Liver (tissue), 9 donors: ENCODE data around the gene TMEM131. TPM values are rescaled to one million over a fixed set of nuclear protein-coding genes. Genes with fewer than 3 reads are reported as not detected.

Source experiments
- DNase-seq: peaks from one replicate; pipeline ENCODE4 v3.0.0-alpha.2; 2017; ENCODE audit warnings: low spot score
- H3K27ac ChIP-seq, 2 donors: one replicate each; pipeline ENCODE4 v1.7.0; 2013; ENCODE audit warnings: inconsistent platforms in 2 of 2, low read length in 2 of 2, control low read depth in 1 of 2, low read depth in 1 of 2, mild to moderate bottlenecking in 1 of 2
- H3K27me3 ChIP-seq, 4 donors: one replicate each; pipeline versions ENCODE4 v1.6.1 to v1.7.0; 2013; ENCODE audit warnings: low read length in 3 of 4, inconsistent platforms in 1 of 4, mild to moderate bottlenecking in 1 of 4, moderate library complexity in 1 of 4; ENCODE audit not compliant: control insufficient read depth in 4 of 4, insufficient read depth in 4 of 4
- H3K36me3 ChIP-seq, 4 donors: one replicate each; pipeline versions ENCODE4 v1.6.1 to v1.7.0; 2013; ENCODE audit warnings: low read length in 3 of 4, mild to moderate bottlenecking in 3 of 4, low read depth in 1 of 4, moderate library complexity in 1 of 4; ENCODE audit not compliant: control insufficient read depth in 4 of 4, insufficient read depth in 3 of 4
- H3K4me1 ChIP-seq, 4 donors: one replicate each; pipeline versions ENCODE4 v1.6.1 to v1.7.0; 2013; ENCODE audit warnings: low read length in 3 of 4, mild to moderate bottlenecking in 3 of 4, moderate library complexity in 1 of 4; ENCODE audit not compliant: control insufficient read depth in 4 of 4, insufficient read depth in 4 of 4
- H3K4me3 ChIP-seq, 3 donors: one replicate each; pipeline versions ENCODE4 v1.6.1 to v1.7.0; 2013; ENCODE audit warnings: low read length in 3 of 3, control low read depth in 1 of 3, low read depth in 1 of 3, mild to moderate bottlenecking in 1 of 3
- H3K9ac ChIP-seq, 2 donors: one replicate each; pipeline ENCODE4 v1.7.0; 2013; ENCODE audit warnings: low read length in 2 of 2, mild to moderate bottlenecking in 2 of 2, moderate library complexity in 2 of 2, control low read depth in 1 of 2, low read depth in 1 of 2
- H3K9me3 ChIP-seq, 4 donors: one replicate each; pipeline versions ENCODE4 v1.6.1 to v1.7.0; 2013; ENCODE audit warnings: low read length in 3 of 4; ENCODE audit not compliant: control insufficient read depth in 4 of 4
- ATF3 ChIP-seq: IDR thresholded peaks from 2 replicates; pipeline ENCODE4 v1.6.1; 2016; ENCODE audit warnings: antibody characterized with exemption
- CTCF ChIP-seq: fragments of 150-350 bp; IDR thresholded peaks from 2 replicates; pipeline ENCODE4 v1.5.1; 2017; ENCODE audit warnings: improper control_type of control experiment, low read depth, low read length; ENCODE audit not compliant: missing input control
- EGR1 ChIP-seq, 2 donors: IDR thresholded peaks; 2 replicates each; pipeline ENCODE4 v1.6.1; 2016 to 2018; ENCODE audit warnings: antibody characterized with exemption in 2 of 2, low read depth in 2 of 2
- FOXA1 ChIP-seq: IDR thresholded peaks from 2 replicates; pipeline ENCODE4 v1.6.1; 2016; ENCODE audit warnings: antibody characterized with exemption
- FOXA2 ChIP-seq: IDR thresholded peaks from 2 replicates; pipeline ENCODE4 v1.6.1; 2016; ENCODE audit warnings: antibody characterized with exemption
- GABPA ChIP-seq, 2 donors: IDR thresholded peaks in 1 of 2; conservative IDR thresholded peaks in 1 of 2; 2 replicates each; pipeline ENCODE4 v1.6.1; 2016; ENCODE audit warnings: antibody characterized with exemption in 2 of 2, mild to moderate bottlenecking in 1 of 2, moderate library complexity in 1 of 2
- HNF4A ChIP-seq, 2 donors: conservative IDR thresholded peaks; 2 replicates each; pipeline ENCODE4 v1.6.1; 2016; ENCODE audit warnings: antibody characterized with exemption in 2 of 2, mild to moderate bottlenecking in 2 of 2
- HNF4G ChIP-seq: IDR thresholded peaks from 2 replicates; pipeline ENCODE4 v1.6.1; 2016; ENCODE audit warnings: antibody characterized with exemption
- JUND ChIP-seq, 2 donors: IDR thresholded peaks; 2 replicates each; pipeline ENCODE4 v1.6.1; 2016; ENCODE audit warnings: antibody characterized with exemption in 2 of 2
- MAX ChIP-seq: IDR thresholded peaks from 2 replicates; pipeline ENCODE4 v1.6.1; 2016; ENCODE audit warnings: antibody characterized with exemption
- NR2F2 ChIP-seq: IDR thresholded peaks from 2 replicates; pipeline ENCODE4 v1.6.1; 2016; ENCODE audit warnings: antibody characterized with exemption
- RAD21 ChIP-seq, 2 donors: IDR thresholded peaks; 2 replicates each; pipeline ENCODE4 v1.6.1; 2016; ENCODE audit warnings: antibody characterized with exemption in 2 of 2, mild to moderate bottlenecking in 2 of 2
- REST ChIP-seq: IDR thresholded peaks from 2 replicates; pipeline ENCODE4 v1.6.1; 2016; ENCODE audit warnings: antibody characterized with exemption, mild to moderate bottlenecking
- RXRA ChIP-seq, 2 donors: IDR thresholded peaks; 2 replicates each; pipeline ENCODE4 v1.6.1; 2017 to 2018; ENCODE audit warnings: antibody characterized with exemption in 2 of 2, mild to moderate bottlenecking in 1 of 2
- SP1 ChIP-seq: IDR thresholded peaks from 2 replicates; pipeline ENCODE4 v1.6.1; 2018; ENCODE audit warnings: antibody characterized with exemption, mild to moderate bottlenecking
- TAF1 ChIP-seq: conservative IDR thresholded peaks from 2 replicates; pipeline ENCODE4 v1.6.1; 2016; ENCODE audit warnings: antibody characterized with exemption, mild to moderate bottlenecking
- YY1 ChIP-seq: IDR thresholded peaks from 2 replicates; pipeline ENCODE4 v1.6.1; 2016; ENCODE audit warnings: antibody characterized with exemption, mild to moderate bottlenecking
- ZBTB33 ChIP-seq: IDR thresholded peaks from 2 replicates; pipeline ENCODE4 v1.6.1; 2016; ENCODE audit warnings: antibody characterized with exemption
- WGBS: extraction: QIAGEN DNeasy Blood & Tissue Kit; methylation state at CpG from one replicate; pipeline ENCODE4 v1.1.7; 2013; 5-methylcytosine and 5-hydroxymethylcytosine counted together
- polyA plus RNA-seq, 2 donors: library from polyadenylated mRNA; stranded (reverse) in 1 of 2; unstranded in 1 of 2; fragments of 200-250 nt in 1 of 2; fragments of >200 nt in 1 of 2; fragmentation: Nextera tagmentation in 1 of 2; extraction: Ambion mirVana in 1 of 2; gene quantifications; one replicate each; pipeline versions ENCODE4 v1.2.1 to v1.2.3, GENCODE V29; 2013 to 2015
- total RNA-seq, 2 donors: library from RNA; depleted of rRNA; stranded (reverse); fragments of >200 nt; gene quantifications; one replicate each; pipeline ENCODE4 v1.2.3, GENCODE V29; 2014
- donor health status: healthy.
- donor health status: healthy.
- donor health status: healthy.
- donor health status: healthy.
- donor health status: healthy.

Gene TMEM131
- total and polyA plus RNA-seq, 4 donors, result 6.1 to 22.8 (median 11.2) TPM

- H3K4me3 ChIP-seq, result no peak overlapping the region
- no peak for TF ChIP-seq MAX
- no peak for TF ChIP-seq JUND (IDR thresholded peaks at IDR 0.05)
- TF ChIP-seq ATF3, result no peak
- no peak for TF ChIP-seq REST
- TF ChIP-seq HNF4A (conservative IDR thresholded peaks at IDR 0.05), result no peak
- no peak for TF ChIP-seq TAF1
- no peak for TF ChIP-seq ZBTB33
- no peak for TF ChIP-seq FOXA1
- no peak for TF ChIP-seq CTCF
- TF ChIP-seq NR2F2, result no peak
- no peak for TF ChIP-seq EGR1 (IDR thresholded peaks at IDR 0.05; ENCODE audit: low read depth in 2 of 2)
- no peaks in the 10 kb centered on the region for H3K9me3 ChIP-seq
- H3K36me3 ChIP-seq, result no peaks in the 10 kb centered on the region
- H3K27me3 ChIP-seq, result no peaks in the 10 kb centered on the region
- DNase-seq, result no peak
- H3K4me1 ChIP-seq, result no peaks in the 10 kb centered on the region
- H3K9ac ChIP-seq, result no peak overlapping the region
- WGBS, result 85% methylated on average over 10 of the region's 10 CpGs
- no peak overlapping the region for H3K27ac ChIP-seq
These were observed 14.4 kb upstream of the TMEM131 start for GRCh38 chr2:98009887-98010760.

GRCh38 chr2:98008415-98008814, 12.7 kb upstream of the TMEM131 start:
- no peaks in the 10 kb centered on the region for H3K4me1 ChIP-seq
- 90% methylated on average over 3 of the region's 3 CpGs for WGBS
- no peaks in the 10 kb centered on the region for H3K36me3 ChIP-seq
- no peaks in the 10 kb centered on the region for H3K27me3 ChIP-seq
- no peaks in the 10 kb centered on the region for H3K9me3 ChIP-seq
- no peak overlapping the region for H3K4me3 ChIP-seq
- H3K27ac ChIP-seq, result no peak overlapping the region
- no peak overlapping the region for H3K9ac ChIP-seq
- no peak for DNase-seq
- TF ChIP-seq MAX, result no peak
- TF ChIP-seq RAD21 (IDR thresholded peaks at IDR 0.05), result no peak
- TF ChIP-seq CTCF, result no peak
- TF ChIP-seq FOXA1, result no peak
- no peak for TF ChIP-seq HNF4A (conservative IDR thresholded peaks at IDR 0.05)
- TF ChIP-seq RXRA (IDR thresholded peaks at IDR 0.05), result no peak
- TF ChIP-seq FOXA2, result no peak
- no peak for TF ChIP-seq GABPA (IDR thresholded peaks at IDR 0.05 in 1 of 2, conservative IDR thresholded peaks at IDR 0.05 in 1 of 2)
- no peak for TF ChIP-seq JUND (IDR thresholded peaks at IDR 0.05)
- no peak for TF ChIP-seq ZBTB33
- TF ChIP-seq YY1, result no peak
- no peak for TF ChIP-seq HNF4G
- no peak for TF ChIP-seq SP1
- no peak for TF ChIP-seq EGR1 (IDR thresholded peaks at IDR 0.05; ENCODE audit: low read depth in 2 of 2)
